GM12865 (cell line): Measurements from ENCODE around the gene DPP6.

Experiments
- DNase-seq: peaks from one replicate; pipeline ENCODE4 v3.0.0; 2010; ENCODE audit warnings: low read depth
- H3K4me3 ChIP-seq: 2 replicates; pipeline ENCODE4 v1.5.1; 2011; ENCODE audit warnings: mild to moderate bottlenecking, low read depth, low read length, control low read depth
- CTCF ChIP-seq: IDR thresholded peaks from 2 replicates; pipeline ENCODE4 v1.5.1; 2011; ENCODE audit warnings: low read length, control low read depth, low read depth, inconsistent platforms; ENCODE audit not compliant: insufficient read depth; ENCODE audit errors: missing control alignments

The DPP6 gene

GRCh38 chr7:154735766-154736165 is 683.6 kb downstream of the DPP6 start:
- no peak for TF ChIP-seq CTCF
- DNase-seq: no peak

GRCh38 chr7:154736389-154736788 is 684.2 kb downstream of the DPP6 start:
- no peak overlapping the region for H3K4me3 ChIP-seq
- DNase-seq: no peak
- no peak for TF ChIP-seq CTCF

More at GRCh38 chr7:154735766-154736165, 683.6 kb downstream of the DPP6 start:
- no peak overlapping the region for H3K4me3 ChIP-seq

GRCh38 chr7:154738216-154738615 is 686.0 kb downstream of the DPP6 start:
- DNase-seq: no peak
- TF ChIP-seq CTCF: no peak
- no peak overlapping the region for H3K4me3 ChIP-seq

GRCh38 chr7:154741131-154741530 is 688.9 kb downstream of the DPP6 start:
- DNase-seq: no peak
- no peak for TF ChIP-seq CTCF
- no peak overlapping the region for H3K4me3 ChIP-seq

GRCh38 chr7:154743206-154743605 is 691.0 kb downstream of the DPP6 start:
- H3K4me3 ChIP-seq: no peak overlapping the region
- TF ChIP-seq CTCF: no peak
- DNase-seq: no peak

- TF ChIP-seq CTCF: peak; percentile 90
- H3K4me3 ChIP-seq: no peak overlapping the region
- DNase-seq: peak; percentile 19
These were observed 692.2 kb downstream of the DPP6 start for GRCh38 chr7:154744256-154744860.

- TF ChIP-seq CTCF: no peak
- DNase-seq: no peak
These were observed 692.7 kb downstream of the DPP6 start for GRCh38 chr7:154744861-154745258.

More at GRCh38 chr7:154744861-154745258, 692.7 kb downstream of the DPP6 start:
- no peak overlapping the region for H3K4me3 ChIP-seq
